ENCODE results near the gene TMEM106C. TPM values are rescaled to one million over a fixed set of nuclear protein-coding genes. Genes with fewer than 3 reads are reported as not detected.

TMEM106C gene
- polyA plus RNA-seq, 1 experiment = 93.7 TPM

GRCh38 chr12:47977046-47977771 is 13.8 kb downstream of the TMEM106C start:
- peaks cover 18% of the 10 kb centered on the region for H3K27me3 ChIP-seq (ENCODE audit: control insufficient read depth, insufficient read depth, low read length)
- TF ChIP-seq CTCF (IDR thresholded peaks at IDR 0.05; ENCODE audit: low read depth, low read length) = no peak
- DNase-seq (ENCODE audit: low read depth, low spot score) = no peak
- H3K27ac ChIP-seq (ENCODE audit: low read depth, low read length) = no peak overlapping the region
- CTCF ChIA-PET = interaction anchor here (1.2 to 3.4 kb wide), 2 partner anchors 14 kb away, joined by 4 to 11 read pairs; partner anchors contain the start of gene TMEM106C
- H3K9me3 ChIP-seq (ENCODE audit: control insufficient read depth, insufficient read depth, low read length) = peaks cover 7% of the 10 kb centered on the region; the same call in 1 of the 2 replicates
- POLR2A ChIA-PET = no interaction called here
- H3K4me3 ChIP-seq (ENCODE audit: low read depth, low read length) = no peak overlapping the region

- Histone ChIP-seq H3K9me3 (ENCODE audit: control insufficient read depth, insufficient read depth, low read length) (peaks cover 7% of the 10 kb centered on the region; the same call in 1 of the 2 replicates), H3K27ac (ENCODE audit: low read depth, low read length) (no peak overlapping the region), H3K27me3 (ENCODE audit: control insufficient read depth, insufficient read depth, low read length) (peaks cover 21% of the 10 kb centered on the region), H3K4me3 (ENCODE audit: low read depth, low read length) (no peak overlapping the region)
- DNase-seq (ENCODE audit: low read depth, low spot score) = no peak
- TF ChIP-seq CTCF (IDR thresholded peaks at IDR 0.05; ENCODE audit: low read depth, low read length) = no peak
- ChIA-PET CTCF (interaction anchor here (1.3 to 3.4 kb wide), 2 partner anchors 15 to 140 kb away, joined by 4 to 11 read pairs; partner anchors contain the start of gene TMEM106C), POLR2A (no interaction called here)
These were observed 14.6 kb downstream of the TMEM106C start for GRCh38 chr12:47977772-47978597.

GRCh38 chr12:47978598-47978873 is 15.1 kb downstream of the TMEM106C start:
- no peak for DNase-seq (ENCODE audit: low read depth, low spot score)
- peaks cover 7% of the 10 kb centered on the region; the same call in 1 of the 2 replicates for H3K9me3 ChIP-seq (ENCODE audit: control insufficient read depth, insufficient read depth, low read length)
- TF ChIP-seq CTCF (IDR thresholded peaks at IDR 0.05; ENCODE audit: low read depth, low read length) = no peak
- peaks cover 25% of the 10 kb centered on the region for H3K27me3 ChIP-seq (ENCODE audit: control insufficient read depth, insufficient read depth, low read length)
- no peak overlapping the region for H3K4me3 ChIP-seq (ENCODE audit: low read depth, low read length)
- POLR2A ChIA-PET = no interaction called here
- CTCF ChIA-PET = interaction anchor here (1.3 to 3.4 kb wide), 2 partner anchors 15 to 141 kb away, joined by 4 to 11 read pairs; partner anchors contain the start of gene TMEM106C
- H3K27ac ChIP-seq (ENCODE audit: low read depth, low read length) = no peak overlapping the region

GRCh38 chr12:47979166-47979565 is 15.8 kb downstream of the TMEM106C start:
- Histone ChIP-seq H3K27me3 (ENCODE audit: control insufficient read depth, insufficient read depth, low read length) (peaks cover 24% of the 10 kb centered on the region), H3K9me3 (ENCODE audit: control insufficient read depth, insufficient read depth, low read length) (peaks cover 7% of the 10 kb centered on the region; the same call in 1 of the 2 replicates), H3K4me3 (ENCODE audit: low read depth, low read length) (no peak overlapping the region), H3K27ac (ENCODE audit: low read depth, low read length) (no peak overlapping the region)
- ChIA-PET CTCF (interaction anchor here (0.5 to 3.4 kb wide), 3 partner anchors 16 to 199 kb away, joined by 4 to 11 read pairs (median 5); partner anchors contain the start of gene TMEM106C), POLR2A (no interaction called here)
- DNase-seq (ENCODE audit: low read depth, low spot score) = no peak
- TF ChIP-seq CTCF (IDR thresholded peaks at IDR 0.05; ENCODE audit: low read depth, low read length) = no peak

All from AG04450 (cell line).